Measurements from ENCODE around the gene SFRP2.

The SFRP2 gene

GRCh38 chr4:153773236-153773690 is 15.6 kb downstream of the SFRP2 start:
- peak; percentile 93 to 95 for DNase-seq
- TF ChIP-seq POLR2A (IDR thresholded peaks at IDR 0.05; ENCODE audit: low read length): no peak
- TF ChIP-seq GATA1 (IDR thresholded peaks at IDR 0.05; ENCODE audit: low read depth, low read length): no peak

GRCh38 chr4:153771046-153771445 is 17.8 kb downstream of the SFRP2 start:
- no peak for DNase-seq
- TF ChIP-seq GATA1 (IDR thresholded peaks at IDR 0.05; ENCODE audit: low read depth, low read length): no peak
- no peak for TF ChIP-seq POLR2A (IDR thresholded peaks at IDR 0.05; ENCODE audit: low read length)

- peak in 1 of 2 experiments; percentile 26 for DNase-seq
- no peak for TF ChIP-seq POLR2A (IDR thresholded peaks at IDR 0.05; ENCODE audit: low read length)
- no peak for TF ChIP-seq GATA1 (IDR thresholded peaks at IDR 0.05; ENCODE audit: low read depth, low read length)
Observed at GRCh38 chr4:153766758-153767157, 22.1 kb downstream of the SFRP2 start.

GRCh38 chr4:153765894-153766293 is 23.0 kb downstream of the SFRP2 start:
- TF ChIP-seq GATA1 (IDR thresholded peaks at IDR 0.05; ENCODE audit: low read depth, low read length) (no peak), POLR2A (IDR thresholded peaks at IDR 0.05; ENCODE audit: low read length) (no peak)
- DNase-seq: peak; percentile 15 to 20

GRCh38 chr4:153764601-153765368 is 24.1 kb downstream of the SFRP2 start:
- DNase-seq: no peak
- TF ChIP-seq POLR2A (IDR thresholded peaks at IDR 0.05; ENCODE audit: low read length): no peak
- no peak for TF ChIP-seq GATA1 (IDR thresholded peaks at IDR 0.05; ENCODE audit: low read depth, low read length)

- TF ChIP-seq POLR2A (IDR thresholded peaks at IDR 0.05; ENCODE audit: low read length) (no peak), GATA1 (IDR thresholded peaks at IDR 0.05; ENCODE audit: low read depth, low read length) (no peak)
- peak; percentile 8 to 44 for DNase-seq
Observed at GRCh38 chr4:153763404-153763803, 25.5 kb downstream of the SFRP2 start.

GRCh38 chr4:153759407-153760316 is 29.2 kb downstream of the SFRP2 start, which contains the start of gene RNF175:
Gene RNF175, minus strand, starts transcription at chr4:153760024. Its CDS starts 162 bp downstream, at chr4:153759862.
- DNase-seq: peak; percentile 14 to 25
- no peak for TF ChIP-seq POLR2A (IDR thresholded peaks at IDR 0.05; ENCODE audit: low read length)
- no peak for TF ChIP-seq GATA1 (IDR thresholded peaks at IDR 0.05; ENCODE audit: low read depth, low read length)

- no peak for TF ChIP-seq POLR2A (IDR thresholded peaks at IDR 0.05; ENCODE audit: low read length)
- no peak for TF ChIP-seq GATA1 (IDR thresholded peaks at IDR 0.05; ENCODE audit: low read depth, low read length)
- no peak for DNase-seq
Observed at GRCh38 chr4:153758688-153759406, 30.0 kb downstream of the SFRP2 start.

- no peak for DNase-seq
- no peak for TF ChIP-seq GATA1 (IDR thresholded peaks at IDR 0.05; ENCODE audit: low read depth, low read length)
- TF ChIP-seq POLR2A (IDR thresholded peaks at IDR 0.05; ENCODE audit: low read length): no peak
Observed at GRCh38 chr4:153758136-153758535, 30.7 kb downstream of the SFRP2 start.

- no peak for DNase-seq
- TF ChIP-seq GATA1 (IDR thresholded peaks at IDR 0.05; ENCODE audit: low read depth, low read length): no peak
- TF ChIP-seq POLR2A (IDR thresholded peaks at IDR 0.05; ENCODE audit: low read length): no peak
Observed at GRCh38 chr4:153757407-153757806, 31.5 kb downstream of the SFRP2 start.

GRCh38 chr4:153755186-153755585 is 33.7 kb downstream of the SFRP2 start:
- TF ChIP-seq GATA1 (IDR thresholded peaks at IDR 0.05; ENCODE audit: low read depth, low read length): no peak
- TF ChIP-seq POLR2A (IDR thresholded peaks at IDR 0.05; ENCODE audit: low read length): no peak
- no peak for DNase-seq

- TF ChIP-seq POLR2A (IDR thresholded peaks at IDR 0.05; ENCODE audit: low read length): no peak
- TF ChIP-seq GATA1 (IDR thresholded peaks at IDR 0.05; ENCODE audit: low read depth, low read length): no peak
Observed at GRCh38 chr4:153750197-153750817, 38.6 kb downstream of the SFRP2 start.

GRCh38 chr4:153748378-153748777 is 40.5 kb downstream of the SFRP2 start:
- TF ChIP-seq GATA1 (IDR thresholded peaks at IDR 0.05; ENCODE audit: low read depth, low read length): no peak
- TF ChIP-seq POLR2A (IDR thresholded peaks at IDR 0.05; ENCODE audit: low read length): no peak
- DNase-seq: no peak

More at GRCh38 chr4:153750197-153750817, 38.6 kb downstream of the SFRP2 start:
- peak; percentile 74 to 83 for DNase-seq

All from erythroblast (primary cell).